K562 (cell line): ENCODE data around the gene GRB10. TPM values are rescaled to one million over a fixed set of nuclear protein-coding genes. Genes with fewer than 3 reads are reported as not detected.

ENCODE experiments used
- ATAC-seq: fragments of 200-7000 bp; cut with Tn5 transposase; 3 replicates; pipeline ENCODE4 v1.9.1; 2020; ENCODE audit warnings: moderate library complexity
- BruUV-seq: library from RNA; stranded (reverse); fragments of 400-500 nt; replicated peaks from 2 replicates; lab custom pipeline; 2021; lab: Mats Ljungman, UMichigan
- CTCF ChIA-PET: fragments of 300-600 bp; formaldehyde crosslinking; extraction: SDS; loops from one replicate; lab custom pipeline; 2021; ENCODE audit warnings: low intra/inter-chr PET ratio; lab: Yijun Ruan, JAX
- POLR2A ChIA-PET: fragments of 300-600, 350-650 bp; sonication (Branson Sonifier 250); formaldehyde crosslinking; extraction: SDS; loops from one replicate; lab custom pipeline; 2021; ENCODE audit warnings: antibody characterized with exemption, inconsistent platforms; lab: Yijun Ruan, JAX
- DNase-seq, 4 experiments: peaks; one replicate each; pipeline versions ENCODE4 v3.0.0 to v3.0.0-alpha.2; 2011 to 2018; ENCODE audit warnings: low spot score in 3 of 4, mixed read lengths in 3 of 4; ENCODE audit errors: extremely low read depth in 1 of 4
- FAIRE-seq: peaks from 2 replicates; lab custom pipeline; 2011; peaks lifted over from hg19 to GRCh38; lab: Jason Lieb, UNC
- H2AFZ ChIP-seq: 2 replicates; pipeline ENCODE4 v1.6.0; 2011; ENCODE audit warnings: low read depth, low read length, control low read depth, inconsistent platforms
- H3K27ac ChIP-seq: fragments of 200-600 bp; 3 replicates; pipeline ENCODE4 v1.8.0; 2011; ENCODE audit warnings: low read depth, mild to moderate bottlenecking, control low read depth, inconsistent platforms, low read length, moderate library complexity, mixed read lengths; ENCODE audit errors: extremely low read depth
- H3K27me3 ChIP-seq, 2 experiments: fragments of 300-600 bp in 1 of 2; 2 replicates in 1 of 2; 3 replicates in 1 of 2; pipeline versions ENCODE4 v1.6.0 to v1.8.0; 2011; ENCODE audit warnings: inconsistent platforms in 2 of 2, low read length in 2 of 2, mild to moderate bottlenecking in 1 of 2, mixed read lengths in 1 of 2, moderate library complexity in 1 of 2; ENCODE audit not compliant: control insufficient read depth in 2 of 2, insufficient read depth in 2 of 2
- H3K36me3 ChIP-seq: fragments of 300-600 bp; 3 replicates; pipeline ENCODE4 v1.8.0; 2011; ENCODE audit warnings: mild to moderate bottlenecking, low read length, inconsistent platforms; ENCODE audit not compliant: control insufficient read depth, insufficient read depth
- H3K4me1 ChIP-seq, 2 experiments: fragments of 200-600 bp in 1 of 2; replicated peaks in 1 of 2; 2 replicates in 1 of 2; 3 replicates in 1 of 2; pipeline versions ENCODE4 v1.5.1 to v1.8.0; 2011; ENCODE audit warnings: inconsistent platforms in 2 of 2, low read length in 2 of 2, mild to moderate bottlenecking in 1 of 2, mixed read lengths in 1 of 2, moderate library complexity in 1 of 2; ENCODE audit not compliant: control insufficient read depth in 2 of 2, insufficient read depth in 2 of 2
- H3K4me2 ChIP-seq: 2 replicates; pipeline ENCODE4 v1.6.1; 2011; ENCODE audit warnings: low read length, control low read depth, inconsistent platforms, mixed read lengths; ENCODE audit not compliant: insufficient read depth
- H3K4me3 ChIP-seq: fragments of 200-600 bp; sonication (generic), shearing (Covaris generic); 2 replicates; pipeline ENCODE4 v1.5.1; 2016; ENCODE audit warnings: control low read depth, inconsistent platforms
- H3K79me2 ChIP-seq: fragments of 200-600 bp; 3 replicates; pipeline ENCODE4 v1.8.0; 2011; ENCODE audit warnings: low read length, inconsistent platforms; ENCODE audit not compliant: control insufficient read depth, insufficient read depth
- H3K9ac ChIP-seq, 2 experiments: 2 replicates each; pipeline versions ENCODE4 v1.6.0 to v1.6.1; 2011; ENCODE audit warnings: low read depth in 2 of 2, low read length in 2 of 2, control low read depth in 1 of 2, inconsistent platforms in 1 of 2, mild to moderate bottlenecking in 1 of 2, mixed read lengths in 1 of 2; ENCODE audit not compliant: insufficient read depth in 1 of 2
- H3K9me1 ChIP-seq: one replicate; pipeline ENCODE4 v1.6.0; 2011; ENCODE audit warnings: inconsistent platforms, mild to moderate bottlenecking, low read length, moderate library complexity; ENCODE audit not compliant: control insufficient read depth, insufficient read depth
- H3K9me3 ChIP-seq: replicated peaks from 2 replicates; pipeline ENCODE4 v1.5.1; 2011; ENCODE audit warnings: low read depth, low read length, inconsistent platforms; ENCODE audit not compliant: control insufficient read depth, insufficient read depth
- H4K20me1 ChIP-seq: replicated peaks from 2 replicates; pipeline ENCODE4 v1.6.1; 2011; ENCODE audit warnings: low read length, inconsistent platforms, mixed read lengths; ENCODE audit not compliant: control insufficient read depth, insufficient read depth
- ASH1L ChIP-seq: fragments of 450-650 bp; IDR thresholded peaks from 2 replicates; pipeline ENCODE4 v1.6.1; 2018; ENCODE audit warnings: borderline replicate concordance, mild to moderate bottlenecking, low read depth; ENCODE audit not compliant: partially characterized antibody
- FOXJ2 ChIP-seq: fragments of 200-800 bp; sonication (Bioruptor generic); IDR thresholded peaks from 2 replicates; pipeline ENCODE4 v1.6.1; 2016; ENCODE audit warnings: missing genetic modification characterization, missing compliant biosample characterization
- MEF2A ChIP-seq: IDR thresholded peaks from 2 replicates; pipeline ENCODE4 v1.6.1; 2011; ENCODE audit warnings: low read depth, mild to moderate bottlenecking, low read length, moderate library complexity; ENCODE audit not compliant: control insufficient read depth
- NR2C2 ChIP-seq, 2 experiments: fragments of 200-800 bp in 1 of 2; sonication (Bioruptor generic) in 1 of 2; sonication (generic) in 1 of 2; formaldehyde crosslinking in 1 of 2; IDR thresholded peaks; 2 replicates each; pipeline versions ENCODE4 v1.6.1 to v1.8.0; 2016 to 2022; ENCODE audit warnings: mild to moderate bottlenecking in 1 of 2, missing compliant biosample characterization in 1 of 2, missing genetic modification characterization in 1 of 2, missing genetic modification reagents in 1 of 2
- OTX1 ChIP-seq: fragments of 450-650 bp; formaldehyde crosslinking; IDR thresholded peaks from 2 replicates; pipeline ENCODE4 v1.4.0; 2022; ENCODE audit warnings: mild to moderate bottlenecking
- POLR2AphosphoS5 ChIP-seq: IDR thresholded peaks from 2 replicates; pipeline ENCODE4 v1.6.1; 2011; ENCODE audit warnings: mild to moderate bottlenecking, low read depth, low read length, moderate library complexity; ENCODE audit not compliant: control insufficient read depth, insufficient read depth
- RFX1 ChIP-seq: fragments of 450-650 bp; IDR thresholded peaks from 2 replicates; pipeline ENCODE4 v1.6.1; 2016; ENCODE audit warnings: mild to moderate bottlenecking, moderate library complexity
- SMARCA4 ChIP-seq: fragments of 450-650 bp; IDR thresholded peaks from 2 replicates; pipeline ENCODE4 v1.6.1; 2016
- ZNF766 ChIP-seq: fragments of 200-800 bp; sonication (Bioruptor generic); conservative IDR thresholded peaks from 2 replicates; pipeline ENCODE4 v1.6.1; 2016; ENCODE audit warnings: missing genetic modification characterization, missing compliant biosample characterization
- WGBS: fragments of 100-300 bp; shearing (Covaris generic); methylation state at CpG from one replicate; pipeline ENCODE4 v1.1.6; 2016; ENCODE audit warnings: low coverage, mixed read lengths; ENCODE audit not compliant: insufficient coverage; ENCODE audit errors: missing lambda C conversion rate; 5-methylcytosine and 5-hydroxymethylcytosine counted together
- in situ Hi-C: fragments of 300-500 bp; cut with MboI; formaldehyde crosslinking; loops from 4 replicates; pipeline ENCODE4 v1.15.0; 2018; ENCODE audit warnings: inconsistent platforms, mixed read lengths
- intact Hi-C: fragments of 100-400 bp; cut with micrococcal nuclease; formaldehyde crosslinking; loops from 2 replicates; pipeline ENCODE4 v1.14.2; 2022
- polyA plus RNA-seq, 8 experiments: library from polyadenylated mRNA; depleted of rRNA in 4 of 8; stranded (reverse) in 5 of 8; unstranded in 3 of 8; fragments of >200 nt; fragmentation: Nextera tagmentation in 2 of 8; fragmentation: Illumina TruSeq in 1 of 8; extraction: Ambion mirVana in 2 of 8; extraction: Trizol in 1 of 8; gene quantifications; 2 replicates each; pipeline versions ENCODE4 v1.2.1 to v1.2.3, GENCODE V29; 2011 to 2014; ENCODE audit warnings: inconsistent platforms in 1 of 8, missing spikeins in 1 of 8
- total RNA-seq, 7 experiments: library from RNA; depleted of rRNA in 6 of 7; stranded (reverse); fragments of >200 nt in 6 of 7; fragmentation: Illumina TruSeq in 2 of 7; extraction: Trizol in 2 of 7; gene quantifications; 2 replicates each; pipeline versions ENCODE4 v1.2.1 to v1.2.3, GENCODE V29; 2011 to 2021; ENCODE audit warnings: low replicate concordance in 1 of 7
- TF ChIP-seq, protein P1 (sequence below): fragments of 450-650 bp; formaldehyde crosslinking; IDR thresholded peaks from 2 replicates; pipeline ENCODE4 v1.4.0; 2020; ENCODE audit warnings: mild to moderate bottlenecking, moderate library complexity
- TF ChIP-seq, protein P2 (sequence below), 3 experiments: IDR thresholded peaks in 2 of 3; conservative IDR thresholded peaks in 1 of 3; 2 replicates each; pipeline ENCODE4 v1.5.1; 2011 to 2012; ENCODE audit warnings: low read length in 3 of 3, mild to moderate bottlenecking in 3 of 3, control low read depth in 2 of 3, improper control_type of control experiment in 1 of 3, inconsistent platforms in 1 of 3, low read depth in 1 of 3, mixed read lengths in 1 of 3, moderate library complexity in 1 of 3; ENCODE audit not compliant: insufficient read depth in 2 of 3

Gene GRB10
- total and polyA plus RNA-seq, 9 of the 15 experiments (the other 6 are each of a cell fraction or from before 2014, with no cell fraction given), result 8.9 to 88.5 (median 40.7) TPM

DNA sequence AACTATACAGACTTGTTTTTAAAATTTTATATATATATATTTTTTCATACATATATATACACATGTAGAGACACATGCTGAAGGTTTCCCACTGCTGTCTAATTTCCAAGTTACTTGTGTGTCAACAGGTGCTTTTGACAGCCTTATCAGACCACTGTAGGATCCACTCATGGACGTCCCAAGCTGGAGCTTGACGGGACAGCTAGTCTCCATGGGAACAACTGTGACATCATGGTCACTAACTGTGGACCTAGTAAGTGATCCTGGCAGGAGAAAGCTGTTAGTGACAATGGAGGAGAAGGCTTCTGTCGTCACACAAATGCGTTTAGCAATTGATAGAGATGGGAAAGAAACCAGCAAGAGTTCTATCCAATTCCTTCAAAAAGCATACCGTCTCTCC, 157.3 kb downstream of the GRB10 start:
- Histone ChIP-seq H3K4me3 (no peak overlapping the region), H3K36me3 (peaks cover 27% of the 10 kb centered on the region; the same call in 2 of the 3 replicates), H3K27ac (no peak overlapping the region), H3K27me3 (no peaks in the 10 kb centered on the region), H3K4me1 (0 out of 5 replicates have a peak, but pooled peaks cover 0 to 3% of the 10 kb centered on the region in 2 experiments), H3K9me3 (no peaks in the 10 kb centered on the region), H4K20me1 (peaks cover 4% of the 10 kb centered on the region; the same call in 1 of the 2 replicates), H2AFZ (no peak overlapping the region), H3K79me2 (0 out of 3 replicates have a peak, but pooled peaks cover 4% of the 10 kb centered on the region), H3K9ac (no peak overlapping the region), H3K9me1 (peaks cover 1% of the 10 kb centered on the region), H3K4me2 (no peak overlapping the region)
- WGBS, result 78% methylated on average over 5 of the region's 5 CpGs
- ChIA-PET POLR2A (no interaction called here), CTCF (no interaction called here)
- no TSS peak for BruUV-seq
- DNase-seq (no peak), ATAC-seq (no peak), FAIRE-seq (no peak)
- intact Hi-C loops, result no loop called here
- in situ Hi-C loops, result no loop called here
- TF ChIP-seq OTX1 (CRISPR knock-in tag) (no peak), MEF2A (no peak), RFX1 (peak; percentile 33)
- TF ChIP-seq, protein P1, sequence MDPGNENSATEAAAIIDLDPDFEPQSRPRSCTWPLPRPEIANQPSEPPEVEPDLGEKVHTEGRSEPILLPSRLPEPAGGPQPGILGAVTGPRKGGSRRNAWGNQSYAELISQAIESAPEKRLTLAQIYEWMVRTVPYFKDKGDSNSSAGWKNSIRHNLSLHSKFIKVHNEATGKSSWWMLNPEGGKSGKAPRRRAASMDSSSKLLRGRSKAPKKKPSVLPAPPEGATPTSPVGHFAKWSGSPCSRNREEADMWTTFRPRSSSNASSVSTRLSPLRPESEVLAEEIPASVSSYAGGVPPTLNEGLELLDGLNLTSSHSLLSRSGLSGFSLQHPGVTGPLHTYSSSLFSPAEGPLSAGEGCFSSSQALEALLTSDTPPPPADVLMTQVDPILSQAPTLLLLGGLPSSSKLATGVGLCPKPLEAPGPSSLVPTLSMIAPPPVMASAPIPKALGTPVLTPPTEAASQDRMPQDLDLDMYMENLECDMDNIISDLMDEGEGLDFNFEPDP, result no peak
- TF ChIP-seq, all 486 proteins: peak for 1

DNA sequence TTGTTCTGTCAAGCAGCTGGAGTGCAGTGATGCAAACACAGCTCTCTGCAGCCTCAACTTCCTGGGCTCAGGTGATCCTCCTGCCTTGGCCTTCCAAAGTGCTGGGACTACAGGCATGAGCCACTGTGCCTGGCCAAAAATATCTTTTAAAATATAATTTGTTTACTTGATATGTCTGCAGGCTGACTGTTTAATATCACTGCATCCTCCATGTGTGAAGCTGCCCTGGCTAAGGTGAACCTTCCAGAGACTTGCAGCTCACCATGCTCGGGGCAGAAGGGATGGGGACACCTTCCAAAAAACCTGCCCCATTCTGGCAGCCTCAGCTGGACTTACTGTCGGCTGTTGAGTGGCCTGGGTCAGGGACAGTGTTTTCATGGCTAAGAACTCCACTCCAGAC, 159.9 kb downstream of the GRB10 start:
- no peaks in the 10 kb centered on the region; the same call in none of the 2 replicates for H4K20me1 ChIP-seq
- no peak overlapping the region for H3K9ac ChIP-seq
- no peaks in the 10 kb centered on the region for H3K79me2 ChIP-seq
- ChIA-PET POLR2A (no interaction called here), CTCF (no interaction called here)
- in situ Hi-C loops (no loop called here), intact Hi-C loops (no loop called here)
- H3K27me3 ChIP-seq, result no peaks in the 10 kb centered on the region
- 0 out of 5 replicates have a peak, but pooled peaks cover 0 to 2% of the 10 kb centered on the region in 2 experiments for H3K4me1 ChIP-seq
- no TSS peak for BruUV-seq
- H3K9me3 ChIP-seq, result no peaks in the 10 kb centered on the region
- FAIRE-seq (no peak), ATAC-seq (no peak), DNase-seq (no peak)
- no peak overlapping the region for H3K4me3 ChIP-seq
- H3K4me2 ChIP-seq, result no peak overlapping the region
- H3K9me1 ChIP-seq, result no peaks in the 10 kb centered on the region
- WGBS, result 85% methylated on average over 2 of the region's 2 CpGs
- H2AFZ ChIP-seq, result no peak overlapping the region
- no peak overlapping the region for H3K27ac ChIP-seq
- peaks cover 42% of the 10 kb centered on the region; the same call in 2 of the 3 replicates for H3K36me3 ChIP-seq
- TF ChIP-seq, protein P2, sequence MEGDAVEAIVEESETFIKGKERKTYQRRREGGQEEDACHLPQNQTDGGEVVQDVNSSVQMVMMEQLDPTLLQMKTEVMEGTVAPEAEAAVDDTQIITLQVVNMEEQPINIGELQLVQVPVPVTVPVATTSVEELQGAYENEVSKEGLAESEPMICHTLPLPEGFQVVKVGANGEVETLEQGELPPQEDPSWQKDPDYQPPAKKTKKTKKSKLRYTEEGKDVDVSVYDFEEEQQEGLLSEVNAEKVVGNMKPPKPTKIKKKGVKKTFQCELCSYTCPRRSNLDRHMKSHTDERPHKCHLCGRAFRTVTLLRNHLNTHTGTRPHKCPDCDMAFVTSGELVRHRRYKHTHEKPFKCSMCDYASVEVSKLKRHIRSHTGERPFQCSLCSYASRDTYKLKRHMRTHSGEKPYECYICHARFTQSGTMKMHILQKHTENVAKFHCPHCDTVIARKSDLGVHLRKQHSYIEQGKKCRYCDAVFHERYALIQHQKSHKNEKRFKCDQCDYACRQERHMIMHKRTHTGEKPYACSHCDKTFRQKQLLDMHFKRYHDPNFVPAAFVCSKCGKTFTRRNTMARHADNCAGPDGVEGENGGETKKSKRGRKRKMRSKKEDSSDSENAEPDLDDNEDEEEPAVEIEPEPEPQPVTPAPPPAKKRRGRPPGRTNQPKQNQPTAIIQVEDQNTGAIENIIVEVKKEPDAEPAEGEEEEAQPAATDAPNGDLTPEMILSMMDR (IDR thresholded peaks at IDR 0.05 in 2 of 3, conservative IDR thresholded peaks at IDR 0.05 in 1 of 3; ENCODE audit: insufficient read depth in 2 of 3, low read depth in 1 of 3, low read length in 3 of 3), result no peak
- TF ChIP-seq SMARCA4 (no peak), FOXJ2 (tag) (no peak), POLR2AphosphoS5 (no peak), NR2C2 (CRISPR knock-in tag; IDR thresholded peaks at IDR 0.05) (no peak), NR2C2 (tag; IDR thresholded peaks at IDR 0.05) (no peak), ASH1L (no peak), ZNF766 (CRISPR knock-in tag) (no peak)
